Activated CD4-positive, alpha-beta T cell treated with anti-CD3 and anti-CD28 coated beads, Interleukin-2, amount 10 ng/mL, durations not matched to agents 24 days and 14 days (primary cell): ENCODE measurements around the gene LPCAT1. TPM values are rescaled to one million over a fixed set of nuclear protein-coding genes. Genes with fewer than 3 reads are reported as not detected.
"Not testable (repeated sequence)": the region's sequence is repeated elsewhere in the genome, so short reads cannot be mapped to it uniquely, and the experiment has no call there.

ENCODE experiments used
- DNase-seq: peaks from one replicate; pipeline ENCODE4 v3.0.0; 2022
- H3K27ac Mint-ChIP-seq: one replicate; pipeline ENCODE4 v1.8.0; 2022; ENCODE audit warnings: mild to moderate bottlenecking, mixed read lengths
- H3K27me3 Mint-ChIP-seq: one replicate; pipeline ENCODE4 v1.8.0; 2022; ENCODE audit warnings: mixed read lengths
- H3K36me3 Mint-ChIP-seq: one replicate; pipeline ENCODE4 v1.8.0; 2022; ENCODE audit warnings: low read depth, mild to moderate bottlenecking, mixed read lengths
- H3K4me1 Mint-ChIP-seq: one replicate; pipeline ENCODE4 v1.8.0; 2021; ENCODE audit warnings: mixed read lengths
- H3K4me3 Mint-ChIP-seq: one replicate; pipeline ENCODE4 v1.8.0; 2022; ENCODE audit warnings: mild to moderate bottlenecking, moderate library complexity, mixed read lengths
- H3K9me3 Mint-ChIP-seq: one replicate; pipeline ENCODE4 v1.8.0; 2021; ENCODE audit warnings: mixed read lengths
- intact Hi-C: fragments of 100-400 bp; cut with micrococcal nuclease; formaldehyde crosslinking; loops from one replicate; pipeline ENCODE4 v1.15.1; 2023
- total RNA-seq: library from RNA; stranded (reverse); gene quantifications from 2 replicates; pipeline ENCODE4 v1.2.3, GENCODE V29; 2022

The LPCAT1 gene
- total RNA-seq, 1 donor from 2014 or later, result 93.2 TPM

GRCh38 chr5:1539393-1540161, 15.8 kb upstream of the LPCAT1 start:
- not testable (repeated sequence) for H3K27ac Mint-ChIP-seq, H3K27me3 Mint-ChIP-seq
- intact Hi-C loops, result loop anchor here (5.0 to 10.0 kb wide), 3 partner anchors 55 to 435 kb away; no protein-coding TSS in a partner anchor

GRCh38 chr5:1538741-1539392, 15.1 kb upstream of the LPCAT1 start:
- DNase-seq, result no peak
- intact Hi-C loops, result loop anchor here (5.0 to 10.0 kb wide), 3 partner anchors 56 to 434 kb away; no protein-coding TSS in a partner anchor
- no peak overlapping the region for H3K4me3 Mint-ChIP-seq
- H3K36me3 Mint-ChIP-seq, result no peaks in the 10 kb centered on the region
- H3K27me3 Mint-ChIP-seq, result peaks cover 12% of the 10 kb centered on the region
- H3K9me3 Mint-ChIP-seq, result peaks cover 8% of the 10 kb centered on the region
- peak overlapping the region; percentile 23 for H3K27ac Mint-ChIP-seq
- H3K4me1 Mint-ChIP-seq, result peaks cover 17% of the 10 kb centered on the region

More at GRCh38 chr5:1539393-1540161, 15.8 kb upstream of the LPCAT1 start:
- H3K36me3 Mint-ChIP-seq, DNase-seq, H3K9me3 Mint-ChIP-seq, H3K4me3 Mint-ChIP-seq: not testable (repeated sequence)
- H3K4me1 Mint-ChIP-seq, result peaks cover 17% of the 10 kb centered on the region

GRCh38 chr5:1538276-1538675, 14.5 kb upstream of the LPCAT1 start:
- Mint-ChIP-seq H3K9me3 (peaks cover 8% of the 10 kb centered on the region), H3K36me3 (no peaks in the 10 kb centered on the region), H3K4me1 (peaks cover 17% of the 10 kb centered on the region), H3K4me3 (no peak overlapping the region), H3K27me3 (peaks cover 17% of the 10 kb centered on the region), H3K27ac (peak overlapping the region; percentile 23)
- no peak for DNase-seq
- intact Hi-C loops, result loop anchor here (5.0 to 10.0 kb wide), 3 partner anchors 57 to 433 kb away; no protein-coding TSS in a partner anchor

- Mint-ChIP-seq H3K27ac (no peak overlapping the region), H3K27me3 (peaks cover 19% of the 10 kb centered on the region), H3K4me1 (peaks cover 17% of the 10 kb centered on the region), H3K9me3 (peaks cover 8% of the 10 kb centered on the region), H3K36me3 (no peaks in the 10 kb centered on the region), H3K4me3 (peak overlapping the region; percentile 13)
- intact Hi-C loops, result loop anchor here (2.0 to 10.0 kb wide), 4 partner anchors 57 to 433 kb away; no protein-coding TSS in a partner anchor
- no peak for DNase-seq
Measured at GRCh38 chr5:1537603-1538154, 13.9 kb upstream of the LPCAT1 start.

- Mint-ChIP-seq H3K36me3 (no peaks in the 10 kb centered on the region), H3K4me1 (peaks cover 17% of the 10 kb centered on the region), H3K4me3 (peak overlapping the region; percentile 83), H3K27me3 (peaks cover 25% of the 10 kb centered on the region), H3K9me3 (peaks cover 8% of the 10 kb centered on the region), H3K27ac (peak overlapping the region; percentile 71)
- intact Hi-C loops, result loop anchor here (1.0 to 10.0 kb wide), 5 partner anchors 13 to 432 kb away; no protein-coding TSS in a partner anchor
- DNase-seq, result no peak
Measured at GRCh38 chr5:1536871-1537602, 13.3 kb upstream of the LPCAT1 start.

- peak overlapping the region; percentile 71 for H3K27ac Mint-ChIP-seq
- H3K4me1 Mint-ChIP-seq, result peaks cover 17% of the 10 kb centered on the region
- peaks cover 8% of the 10 kb centered on the region for H3K9me3 Mint-ChIP-seq
- peak; percentile 87 for DNase-seq
- H3K36me3 Mint-ChIP-seq, result no peaks in the 10 kb centered on the region
- H3K4me3 Mint-ChIP-seq, result peak overlapping the region; percentile 83
- intact Hi-C loops, result loop anchor here (1.0 to 10.0 kb wide), 5 partner anchors 12 to 432 kb away; no protein-coding TSS in a partner anchor
- peaks cover 28% of the 10 kb centered on the region for H3K27me3 Mint-ChIP-seq
Measured at GRCh38 chr5:1536322-1536845, 12.6 kb upstream of the LPCAT1 start.

GRCh38 chr5:1535646-1536045, 11.9 kb upstream of the LPCAT1 start:
- intact Hi-C loops, result loop anchor here (1.0 to 10.0 kb wide), 5 partner anchors 11 to 431 kb away; no protein-coding TSS in a partner anchor
- no peaks in the 10 kb centered on the region for H3K36me3 Mint-ChIP-seq
- peak overlapping the region; percentile 71 for H3K27ac Mint-ChIP-seq
- DNase-seq, result no peak
- H3K27me3 Mint-ChIP-seq, result peaks cover 33% of the 10 kb centered on the region
- peaks cover 19% of the 10 kb centered on the region for H3K4me1 Mint-ChIP-seq
- peak overlapping the region; percentile 83 for H3K4me3 Mint-ChIP-seq
- peaks cover 8% of the 10 kb centered on the region for H3K9me3 Mint-ChIP-seq

- no peak for DNase-seq
- Mint-ChIP-seq H3K27me3 (peaks cover 46% of the 10 kb centered on the region), H3K27ac (no peak overlapping the region)
Measured at GRCh38 chr5:1532384-1532783, 8.6 kb upstream of the LPCAT1 start.

GRCh38 chr5:1529498-1529897, 5.7 kb upstream of the LPCAT1 start:
- Mint-ChIP-seq H3K4me1 (peaks cover 6% of the 10 kb centered on the region), H3K27ac (no peak overlapping the region), H3K36me3 (no peaks in the 10 kb centered on the region), H3K4me3 (no peak overlapping the region), H3K9me3 (no peaks in the 10 kb centered on the region), H3K27me3 (peaks cover 38% of the 10 kb centered on the region)
- DNase-seq, result no peak
- intact Hi-C loops, result loop anchor here (10.0 kb wide), 2 partner anchors 185 to 265 kb away; partner anchors contain the start of genes CLPTM1L and MRPL36

More at GRCh38 chr5:1532384-1532783, 8.6 kb upstream of the LPCAT1 start:
- no peaks in the 10 kb centered on the region for H3K9me3 Mint-ChIP-seq
- H3K36me3 Mint-ChIP-seq, result no peaks in the 10 kb centered on the region
- peaks cover 19% of the 10 kb centered on the region for H3K4me1 Mint-ChIP-seq
- no peak overlapping the region for H3K4me3 Mint-ChIP-seq
- intact Hi-C loops, result loop anchor here (10.0 kb wide), 2 partner anchors 62 to 428 kb away; no protein-coding TSS in a partner anchor

GRCh38 chr5:1527533-1528205, 3.9 kb upstream of the LPCAT1 start:
- Mint-ChIP-seq H3K4me1 (peaks cover 8% of the 10 kb centered on the region), H3K36me3 (peaks cover 2% of the 10 kb centered on the region), H3K4me3 (no peak overlapping the region), H3K27me3 (peaks cover 27% of the 10 kb centered on the region), H3K27ac (no peak overlapping the region), H3K9me3 (no peaks in the 10 kb centered on the region)
- intact Hi-C loops, result loop anchor here (10.0 kb wide), 2 partner anchors 183 to 267 kb away; partner anchors contain the start of genes CLPTM1L and MRPL36
- no peak for DNase-seq

- Mint-ChIP-seq H3K4me1 (peaks cover 16% of the 10 kb centered on the region), H3K27me3 (peaks cover 18% of the 10 kb centered on the region), H3K27ac (no peak overlapping the region), H3K4me3 (no peak overlapping the region), H3K36me3 (peaks cover 9% of the 10 kb centered on the region), H3K9me3 (no peaks in the 10 kb centered on the region)
- intact Hi-C loops, result loop anchor here (10.0 kb wide), 2 partner anchors 182 to 268 kb away; partner anchors contain the start of genes CLPTM1L and MRPL36
- no peak for DNase-seq
Measured at GRCh38 chr5:1526681-1527131, 2.9 kb upstream of the LPCAT1 start.

GRCh38 chr5:1526190-1526631, 2.5 kb upstream of the LPCAT1 start:
- DNase-seq, result no peak
- Mint-ChIP-seq H3K27ac (peak overlapping the region; percentile 28), H3K4me3 (no peak overlapping the region), H3K9me3 (no peaks in the 10 kb centered on the region), H3K27me3 (peaks cover 18% of the 10 kb centered on the region), H3K36me3 (peaks cover 10% of the 10 kb centered on the region), H3K4me1 (peaks cover 17% of the 10 kb centered on the region)
- intact Hi-C loops, result loop anchor here (10.0 kb wide), 2 partner anchors 181 to 269 kb away; partner anchors contain the start of genes CLPTM1L and MRPL36
